BJ (cell line): ENCODE data around the gene VWA8. TPM values are rescaled to one million over a fixed set of nuclear protein-coding genes. Genes with fewer than 3 reads are reported as not detected.
A peak's percentile ranks its signal among the peaks of the same experiment; 100 is the strongest.

ENCODE experiments used
- CTCF ChIA-PET: fragments of 350-600 bp; formaldehyde crosslinking; extraction: SDS; loops from one replicate; lab custom pipeline; 2021; ENCODE audit warnings: antibody characterized with exemption, inconsistent platforms; lab: Yijun Ruan, JAX
- POLR2A ChIA-PET: fragments of 300-600 bp; sonication (Branson Sonifier 250); formaldehyde crosslinking; extraction: SDS; loops from one replicate; lab custom pipeline; 2021; ENCODE audit warnings: antibody characterized with exemption; lab: Charles Lee
- DNase-seq: peaks from one replicate; pipeline ENCODE4 v3.0.0-alpha.2; 2011; ENCODE audit warnings: low read depth
- H3K27me3 ChIP-seq: 2 replicates; pipeline ENCODE4 v1.6.0; 2011; ENCODE audit warnings: low read length; ENCODE audit not compliant: control insufficient read depth, insufficient read depth
- H3K36me3 ChIP-seq: 2 replicates; pipeline ENCODE4 v1.5.1; 2011; ENCODE audit warnings: low read length; ENCODE audit not compliant: control insufficient read depth, insufficient read depth
- H3K4me3 ChIP-seq: 2 replicates; pipeline ENCODE4 v1.5.1; 2011; ENCODE audit warnings: low read depth, mild to moderate bottlenecking, control low read depth, low read length
- polyA plus RNA-seq: library from polyadenylated mRNA; depleted of rRNA; stranded (reverse); fragments of >200 nt; gene quantifications from 2 replicates; pipeline ENCODE4 v1.2.3, GENCODE V29; 2011
- TF ChIP-seq, protein P1 (sequence below): IDR thresholded peaks from 2 replicates; pipeline ENCODE4 v1.5.1; 2011; ENCODE audit warnings: low read depth, mild to moderate bottlenecking, control low read depth, inconsistent platforms, low read length, moderate library complexity; ENCODE audit not compliant: insufficient read depth

VWA8 gene
- polyA plus RNA-seq, 1 experiment: 5.9 TPM

DNA sequence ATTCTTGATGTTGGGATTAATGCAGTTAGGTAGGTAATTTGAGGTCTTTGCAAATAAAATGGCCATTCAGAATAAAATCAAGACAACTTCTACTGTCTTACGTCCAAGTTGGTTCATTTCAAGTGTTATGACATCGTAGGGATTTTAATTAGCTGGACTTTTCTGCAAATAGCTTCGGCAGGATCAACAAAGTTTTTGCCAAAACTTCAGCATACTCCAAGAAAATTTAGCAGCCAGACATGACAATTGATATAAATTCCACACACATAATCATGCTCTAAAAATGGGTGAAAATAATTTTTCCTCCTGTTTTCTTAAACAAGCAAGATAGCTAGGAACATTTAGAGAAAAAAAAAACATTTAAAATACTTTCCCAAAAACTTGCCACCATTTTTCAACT is 344.8 kb downstream of the VWA8 start:
- H3K36me3 ChIP-seq: no peaks in the 10 kb centered on the region
- POLR2A ChIA-PET: no interaction called here
- H3K27me3 ChIP-seq: no peaks in the 10 kb centered on the region
- DNase-seq: no peak
- no peak overlapping the region for H3K4me3 ChIP-seq
- TF ChIP-seq, protein P1, sequence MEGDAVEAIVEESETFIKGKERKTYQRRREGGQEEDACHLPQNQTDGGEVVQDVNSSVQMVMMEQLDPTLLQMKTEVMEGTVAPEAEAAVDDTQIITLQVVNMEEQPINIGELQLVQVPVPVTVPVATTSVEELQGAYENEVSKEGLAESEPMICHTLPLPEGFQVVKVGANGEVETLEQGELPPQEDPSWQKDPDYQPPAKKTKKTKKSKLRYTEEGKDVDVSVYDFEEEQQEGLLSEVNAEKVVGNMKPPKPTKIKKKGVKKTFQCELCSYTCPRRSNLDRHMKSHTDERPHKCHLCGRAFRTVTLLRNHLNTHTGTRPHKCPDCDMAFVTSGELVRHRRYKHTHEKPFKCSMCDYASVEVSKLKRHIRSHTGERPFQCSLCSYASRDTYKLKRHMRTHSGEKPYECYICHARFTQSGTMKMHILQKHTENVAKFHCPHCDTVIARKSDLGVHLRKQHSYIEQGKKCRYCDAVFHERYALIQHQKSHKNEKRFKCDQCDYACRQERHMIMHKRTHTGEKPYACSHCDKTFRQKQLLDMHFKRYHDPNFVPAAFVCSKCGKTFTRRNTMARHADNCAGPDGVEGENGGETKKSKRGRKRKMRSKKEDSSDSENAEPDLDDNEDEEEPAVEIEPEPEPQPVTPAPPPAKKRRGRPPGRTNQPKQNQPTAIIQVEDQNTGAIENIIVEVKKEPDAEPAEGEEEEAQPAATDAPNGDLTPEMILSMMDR: no peak
- CTCF ChIA-PET: interaction anchor here (1.4 kb wide), 1 partner anchor 13 kb away, joined by 3 read pairs; no protein-coding TSS in a partner anchor

DNA sequence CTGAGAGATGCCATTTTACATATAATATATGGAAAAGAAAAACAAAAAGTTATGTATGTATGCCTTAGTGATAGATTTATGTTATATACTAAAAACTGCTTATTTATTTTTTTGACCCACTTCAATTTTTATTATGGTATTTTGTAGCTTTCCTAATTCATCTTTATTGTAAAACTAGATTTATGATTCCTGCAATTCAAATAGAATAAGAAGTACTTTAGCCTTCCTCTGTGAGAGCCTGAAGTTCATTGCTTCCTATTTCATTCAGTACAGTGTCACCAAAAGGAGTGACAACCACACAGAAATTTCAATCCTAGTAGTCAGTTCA is 345.4 kb downstream of the VWA8 start:
- Histone ChIP-seq H3K36me3 (no peaks in the 10 kb centered on the region), H3K27me3 (no peaks in the 10 kb centered on the region), H3K4me3 (no peak overlapping the region)
- TF ChIP-seq, protein P1: no peak
- ChIA-PET CTCF (no interaction called here), POLR2A (interaction anchor here (0.6 kb wide), 1 partner anchor 13 kb away, joined by 3 read pairs; no protein-coding TSS in a partner anchor)
- DNase-seq: no peak

DNA sequence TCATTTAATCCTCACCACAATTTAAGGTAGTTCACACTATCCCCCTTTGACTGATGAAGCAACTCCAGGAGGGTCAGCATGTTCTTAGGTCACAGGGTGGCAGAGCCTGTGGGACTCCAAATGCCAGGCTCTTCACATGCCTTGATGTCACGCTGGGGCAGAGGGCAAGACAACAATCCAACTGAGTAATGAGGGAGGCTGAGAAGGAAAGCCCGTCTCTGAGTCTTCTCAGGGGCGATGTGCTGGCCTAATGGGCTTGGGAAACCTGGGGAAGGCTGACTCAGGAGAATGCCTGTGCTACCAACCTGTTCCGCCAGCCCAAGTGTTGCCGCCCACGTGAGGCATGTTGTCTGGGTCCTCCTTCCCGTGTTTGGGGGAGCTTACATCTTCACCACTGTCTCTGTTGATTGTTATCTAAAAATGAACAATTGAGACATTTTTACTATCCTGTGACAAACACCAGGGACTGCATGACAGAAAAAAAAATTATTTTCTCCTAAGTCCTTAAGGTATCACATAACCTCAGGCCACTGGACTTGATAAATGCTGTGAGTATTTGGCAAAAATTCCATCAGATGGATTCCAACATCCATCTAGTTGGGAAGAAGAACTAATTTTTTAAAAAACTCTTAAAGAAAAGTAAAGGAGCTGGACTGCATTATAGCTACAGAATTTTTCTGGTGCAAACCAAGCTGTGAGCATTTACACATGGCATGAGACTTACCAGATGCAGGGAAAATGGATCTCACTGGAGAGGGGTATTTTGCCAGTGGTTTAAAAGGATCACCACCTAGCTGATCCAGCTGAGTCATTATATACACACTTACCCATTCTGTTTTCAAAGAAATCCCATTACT is 346.0 kb downstream of the VWA8 start:
- TF ChIP-seq, protein P1: no peak

DNA sequence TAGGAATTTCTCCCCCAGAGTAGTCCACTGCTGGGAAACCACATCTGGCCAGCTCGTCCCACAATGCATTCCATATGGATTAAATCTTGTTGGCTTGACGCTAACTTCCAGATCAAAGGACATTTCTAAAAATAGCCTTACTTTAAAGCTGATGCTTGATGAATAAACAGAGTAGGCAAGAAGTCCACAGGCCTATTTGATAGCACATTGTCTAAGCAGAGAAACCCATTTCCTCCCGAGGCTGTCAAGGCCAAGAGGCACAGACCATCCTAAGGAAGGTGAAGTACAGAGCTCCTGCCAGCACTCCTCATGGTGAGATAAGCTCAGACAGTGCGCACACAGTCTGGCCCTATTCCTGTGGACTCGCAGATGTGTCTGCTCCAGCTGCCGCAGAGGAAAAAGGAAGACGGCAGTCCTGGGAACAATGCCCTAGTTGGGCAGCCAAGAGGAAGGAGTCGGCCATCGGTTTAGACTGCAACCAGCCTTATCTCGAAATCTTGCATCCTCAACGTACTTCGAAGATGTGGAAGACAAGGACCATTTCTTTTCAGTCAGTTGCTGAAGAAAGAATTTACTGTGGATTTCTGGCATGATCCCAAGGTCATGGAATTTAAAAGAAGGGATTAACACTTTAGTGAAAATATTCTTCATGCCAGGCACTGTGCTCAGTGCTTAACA is 346.8 kb downstream of the VWA8 start:
- DNase-seq: peak; percentile 83
- TF ChIP-seq, protein P1: no peak
- Histone ChIP-seq H3K36me3 (no peaks in the 10 kb centered on the region), H3K4me3 (no peak overlapping the region), H3K27me3 (no peaks in the 10 kb centered on the region)
- CTCF ChIA-PET: interaction anchor here (0.7 to 1.7 kb wide), 4 partner anchors 9 to 39 kb away, joined by 3 to 11 read pairs (median 4); no protein-coding TSS in a partner anchor
- POLR2A ChIA-PET: interaction anchor here (0.7 to 1.2 kb wide), 3 partner anchors 8 to 355 kb away, joined by 3 to 10 read pairs (median 3); no protein-coding TSS in a partner anchor

More for the DNA sequence above, 346.0 kb downstream of the VWA8 start:
- DNase-seq: no peak
- Histone ChIP-seq H3K36me3 (no peaks in the 10 kb centered on the region), H3K4me3 (no peak overlapping the region), H3K27me3 (no peaks in the 10 kb centered on the region)
- POLR2A ChIA-PET: interaction anchor here (0.6 to 1.1 kb wide), 2 partner anchors 13 to 19 kb away, joined by 3 read pairs; no protein-coding TSS in a partner anchor
- CTCF ChIA-PET: interaction anchor here (1.7 kb wide), 1 partner anchor 37 kb away, joined by 11 read pairs; no protein-coding TSS in a partner anchor

DNA sequence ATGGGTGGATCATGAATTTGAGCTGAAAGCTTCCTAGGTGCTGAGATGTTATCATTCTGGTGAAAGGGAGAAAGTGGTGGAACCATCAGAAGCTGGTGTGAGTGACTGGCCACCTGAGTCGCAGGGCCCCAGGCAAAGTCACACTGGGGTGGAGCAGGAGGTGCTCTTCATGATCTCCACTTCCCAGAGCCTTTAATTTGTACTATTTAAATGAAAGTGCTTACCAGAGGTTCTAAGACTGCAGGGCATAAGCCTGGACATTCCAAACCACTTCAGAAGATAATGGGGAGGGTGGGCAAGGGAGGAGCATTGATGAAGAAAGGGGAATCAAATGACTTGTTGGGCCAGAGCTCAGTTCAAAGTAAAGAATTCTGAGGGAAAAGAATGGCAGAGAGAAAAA is 347.4 kb downstream of the VWA8 start:
- CTCF ChIA-PET: interaction anchor here (0.7 to 1.7 kb wide), 4 partner anchors 9 to 39 kb away, joined by 3 to 11 read pairs (median 4); no protein-coding TSS in a partner anchor
- DNase-seq: no peak
- no peaks in the 10 kb centered on the region for H3K27me3 ChIP-seq
- no peaks in the 10 kb centered on the region for H3K36me3 ChIP-seq
- TF ChIP-seq, protein P1: no peak
- POLR2A ChIA-PET: interaction anchor here (1.2 kb wide), 1 partner anchor 9 kb away, joined by 10 read pairs; no protein-coding TSS in a partner anchor
- H3K4me3 ChIP-seq: no peak overlapping the region
